HCT116 (cell line): ENCODE data around the gene PM20D1. TPM values are rescaled to one million over a fixed set of nuclear protein-coding genes. Genes with fewer than 3 reads are reported as not detected.

Experiments
- total RNA-seq: library from RNA; stranded (reverse); gene quantifications from one replicate; pipeline ENCODE4 v1.2.1, GENCODE V29; 2021; ENCODE audit not compliant: unreplicated experiment

The PM20D1 gene
- total RNA-seq, 1 experiment from 2014 or later, result not detected

Other genes with a start within 250 kb of the PM20D1 start
- 46.2 TPM for gene ELK4, start 218.1 kb downstream of the PM20D1 start, total RNA-seq
- gene SLC45A3, start 169.6 kb downstream of the PM20D1 start, total RNA-seq, result 12.3 TPM
- gene NUCKS1, start 100.0 kb downstream of the PM20D1 start, total RNA-seq, result 237 TPM
- gene RAB29, start 74.7 kb downstream of the PM20D1 start, total RNA-seq, result 17.7 TPM
- 35.9 TPM for gene SLC41A1, start 36.9 kb downstream of the PM20D1 start, total RNA-seq
- not detected for gene SLC26A9, start 93.3 kb upstream of the PM20D1 start, total RNA-seq
- gene RAB7B, start 153.3 kb upstream of the PM20D1 start, total RNA-seq, result 0.22 TPM
- gene CTSE, start 173.8 kb upstream of the PM20D1 start, total RNA-seq, result 0.12 TPM
- not detected for gene RHEX, start 203.0 kb upstream of the PM20D1 start, total RNA-seq